Gastroesophageal sphincter (tissue), 3 donors: Measurements from ENCODE around the gene MYO1D.
A peak's percentile ranks its signal among the peaks of the same experiment; 100 is the strongest.

ENCODE experiments used
- CTCF ChIP-seq, 4 experiments: fragments of 200-600 bp in 2 of 4; fragments of 450-650 bp in 2 of 4; sonication (generic) in 1 of 4; IDR thresholded peaks; one replicate each; pipeline ENCODE4 v1.5.1; 2017 to 2019; ENCODE audit warnings: antibody characterized with exemption in 4 of 4, mild to moderate bottlenecking in 2 of 4, moderate library complexity in 2 of 4
- EP300 ChIP-seq: sonication (generic); formaldehyde crosslinking; IDR thresholded peaks from one replicate; pipeline ENCODE4 v1.6.1; 2017; ENCODE audit warnings: antibody characterized with exemption, mild to moderate bottlenecking
- POLR2A ChIP-seq, 2 donors: fragments of 450-650 bp; IDR thresholded peaks; one replicate each; pipeline ENCODE4 v1.6.1; 2017; ENCODE audit warnings: antibody characterized with exemption in 2 of 2, mild to moderate bottlenecking in 2 of 2, moderate library complexity in 1 of 2
- POLR2AphosphoS5 ChIP-seq: sonication (generic); formaldehyde crosslinking; IDR thresholded peaks from one replicate; pipeline ENCODE4 v1.6.1; 2017; ENCODE audit warnings: antibody characterized with exemption

GRCh38 chr17:32483451-32484019 lies 393.4 kb downstream of the MYO1D start:
- TF ChIP-seq POLR2AphosphoS5 = peak; percentile 43
- TF ChIP-seq CTCF (IDR thresholded peaks at IDR 0.05) = peak in 3 of 4 experiments; percentile 62 to 67 (median 65)
- no peak for TF ChIP-seq POLR2A (IDR thresholded peaks at IDR 0.05)
- no peak for TF ChIP-seq EP300
